ENCODE data around the gene DBH. TPM values are rescaled to one million over a fixed set of nuclear protein-coding genes. Genes with fewer than 3 reads are reported as not detected.

DBH gene
- total and polyA plus RNA-seq, 2 donors (not counting 3 experiments of a cell fraction or from before 2014, with no cell fraction given), result not detected

DNA sequence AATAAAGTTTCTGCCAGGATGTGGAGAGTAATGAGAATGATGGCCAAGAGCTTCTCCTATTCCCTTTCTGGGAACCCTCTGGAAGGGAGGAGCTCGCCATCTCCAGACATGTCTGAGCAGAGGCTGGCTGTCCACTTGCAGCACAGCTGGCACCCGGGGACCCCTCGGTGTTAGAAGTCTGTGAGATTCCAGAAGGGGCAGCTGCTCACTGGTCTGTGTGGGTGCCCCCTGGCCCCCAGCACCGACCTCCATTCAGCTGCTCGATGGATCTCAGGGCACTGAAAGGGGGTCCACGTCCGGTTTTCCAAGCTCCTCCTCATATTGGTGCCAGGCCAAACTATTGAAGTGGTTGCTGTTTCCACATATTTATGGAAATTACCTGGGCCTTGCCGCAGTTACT, 23.3 kb upstream of the DBH start:
- dilution Hi-C loops (cut with MboI; ENCODE audit: extremely low pct_ligation_motif_present, low sequenced_read_pairs), result no loop called here
- POLR2A ChIA-PET, result no interaction called here

DNA sequence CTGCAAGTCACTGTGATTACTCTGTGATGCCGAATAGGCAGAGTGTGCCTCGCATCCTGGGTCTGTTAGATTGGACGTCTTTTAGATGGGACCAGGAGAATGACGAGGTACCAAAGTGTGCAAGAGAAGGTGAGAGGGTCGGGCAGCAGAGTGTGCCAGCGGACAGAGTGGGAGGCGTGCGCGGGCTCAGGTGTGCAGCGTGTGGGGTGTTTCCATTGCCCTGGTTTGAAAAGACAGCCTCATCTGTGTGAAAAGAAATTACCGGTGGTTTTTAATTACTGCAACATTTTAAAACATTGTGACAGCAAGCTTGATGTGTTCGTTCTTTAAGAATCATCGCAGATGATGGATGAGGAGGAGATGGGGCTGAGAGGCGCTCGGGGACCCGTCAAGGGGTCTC, 22.7 kb upstream of the DBH start:
- ChIA-PET CTCF (no interaction called here), POLR2A (no interaction called here)
- Histone ChIP-seq H2AFZ (ENCODE audit: low read depth, low read length) (no peak overlapping the region), H3K27me3 (ENCODE audit: control insufficient read depth in 2 of 2, insufficient read depth in 2 of 2, low read length in 2 of 2) (no peaks in the 10 kb centered on the region), H3K4me1 (ENCODE audit: control insufficient read depth, extremely low read depth, insufficient read depth, low read length) (no peaks in the 10 kb centered on the region), H3K4me3 (replicated peaks in 1 of 3; ENCODE audit: insufficient read depth in 1 of 3, low read depth in 1 of 3, low read length in 3 of 3) (no peak overlapping the region), H3K4me2 (ENCODE audit: insufficient read depth, low read length) (no peak overlapping the region), H4K20me1 (replicated peaks; ENCODE audit: control insufficient read depth, extremely low read depth, insufficient read depth, low read length) (no peaks in the 10 kb centered on the region), H3K9me1 (replicated peaks; ENCODE audit: control insufficient read depth, extremely low read depth, insufficient read depth, low read length) (no peaks in the 10 kb centered on the region), H3K36me3 (ENCODE audit: control insufficient read depth in 2 of 2, extremely low read depth in 1 of 2, insufficient read depth in 2 of 2, low read length in 2 of 2) (no peaks in the 10 kb centered on the region), H3K27ac (ENCODE audit: insufficient read depth, low read depth, low read length) (no peak overlapping the region), H3K79me2 (ENCODE audit: control insufficient read depth, insufficient read depth, low read length) (no peaks in the 10 kb centered on the region), H3K9ac (replicated peaks; ENCODE audit: extremely low read depth, insufficient read depth, low read length) (no peak overlapping the region), H3K9me3 (replicated peaks; ENCODE audit: control insufficient read depth, insufficient read depth, low read length) (no peaks in the 10 kb centered on the region)
- TF ChIP-seq, protein P1, sequence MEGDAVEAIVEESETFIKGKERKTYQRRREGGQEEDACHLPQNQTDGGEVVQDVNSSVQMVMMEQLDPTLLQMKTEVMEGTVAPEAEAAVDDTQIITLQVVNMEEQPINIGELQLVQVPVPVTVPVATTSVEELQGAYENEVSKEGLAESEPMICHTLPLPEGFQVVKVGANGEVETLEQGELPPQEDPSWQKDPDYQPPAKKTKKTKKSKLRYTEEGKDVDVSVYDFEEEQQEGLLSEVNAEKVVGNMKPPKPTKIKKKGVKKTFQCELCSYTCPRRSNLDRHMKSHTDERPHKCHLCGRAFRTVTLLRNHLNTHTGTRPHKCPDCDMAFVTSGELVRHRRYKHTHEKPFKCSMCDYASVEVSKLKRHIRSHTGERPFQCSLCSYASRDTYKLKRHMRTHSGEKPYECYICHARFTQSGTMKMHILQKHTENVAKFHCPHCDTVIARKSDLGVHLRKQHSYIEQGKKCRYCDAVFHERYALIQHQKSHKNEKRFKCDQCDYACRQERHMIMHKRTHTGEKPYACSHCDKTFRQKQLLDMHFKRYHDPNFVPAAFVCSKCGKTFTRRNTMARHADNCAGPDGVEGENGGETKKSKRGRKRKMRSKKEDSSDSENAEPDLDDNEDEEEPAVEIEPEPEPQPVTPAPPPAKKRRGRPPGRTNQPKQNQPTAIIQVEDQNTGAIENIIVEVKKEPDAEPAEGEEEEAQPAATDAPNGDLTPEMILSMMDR (IDR thresholded peaks at IDR 0.05; ENCODE audit: extremely low read depth in 1 of 2, insufficient read depth in 1 of 2, low read depth in 1 of 2, low read length in 2 of 2), result no peak
- no peak for TF ChIP-seq GATA2 (IDR thresholded peaks at IDR 0.05; ENCODE audit: insufficient read depth, insufficient read length, low read depth, low read length)
- TF ChIP-seq JUN (IDR thresholded peaks at IDR 0.05; ENCODE audit: borderline replicate concordance, insufficient read depth, insufficient read length, low read depth), result no peak
- TF ChIP-seq MYC (IDR thresholded peaks at IDR 0.05; ENCODE audit: low read depth, low read length), result no peak
- no peak for TF ChIP-seq FOS (IDR thresholded peaks at IDR 0.05; ENCODE audit: borderline replicate concordance, insufficient read depth, low read length)
- no TSS peak for BruUV-seq (replicated peaks)
- dilution Hi-C loops (cut with MboI; ENCODE audit: extremely low pct_ligation_motif_present, low sequenced_read_pairs) (no loop called here), intact Hi-C loops (cut with micrococcal nuclease) (no loop called here)
- no peak for DNase-seq (ENCODE audit: low read depth, low spot score)
- FAIRE-seq, result no peak

More for the DNA sequence above, 23.3 kb upstream of the DBH start:
- no peak overlapping the region for H3K4me2 ChIP-seq (ENCODE audit: insufficient read depth, low read length)
- no peaks in the 10 kb centered on the region for H3K9me1 ChIP-seq (replicated peaks; ENCODE audit: control insufficient read depth, extremely low read depth, insufficient read depth, low read length)
- H2AFZ ChIP-seq (ENCODE audit: low read depth, low read length), result no peak overlapping the region
- TF ChIP-seq MYC (IDR thresholded peaks at IDR 0.05; ENCODE audit: low read depth, low read length), result no peak
- no peak for TF ChIP-seq POLR2AphosphoS5 (IDR thresholded peaks at IDR 0.05; ENCODE audit: insufficient read depth, low read depth, low read length)
- TF ChIP-seq, protein P2, sequence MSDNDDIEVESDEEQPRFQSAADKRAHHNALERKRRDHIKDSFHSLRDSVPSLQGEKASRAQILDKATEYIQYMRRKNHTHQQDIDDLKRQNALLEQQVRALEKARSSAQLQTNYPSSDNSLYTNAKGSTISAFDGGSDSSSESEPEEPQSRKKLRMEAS (IDR thresholded peaks at IDR 0.05; ENCODE audit: insufficient read depth, insufficient read length), result no peak
- no peak for TF ChIP-seq EZH2 (IDR thresholded peaks at IDR 0.05; ENCODE audit: borderline replicate concordance, low read depth, low read length, severe bottlenecking)
- no peak for TF ChIP-seq POLR2A (IDR thresholded peaks at IDR 0.05; ENCODE audit: low read depth, low read length)
- DNase-seq (ENCODE audit: low read depth, low spot score) (no peak), FAIRE-seq (no peak)
- no peaks in the 10 kb centered on the region for H4K20me1 ChIP-seq (replicated peaks; ENCODE audit: control insufficient read depth, extremely low read depth, insufficient read depth, low read length)
- no peaks in the 10 kb centered on the region for H3K79me2 ChIP-seq (ENCODE audit: control insufficient read depth, insufficient read depth, low read length)
- H3K4me3 ChIP-seq (replicated peaks in 1 of 3; ENCODE audit: insufficient read depth in 1 of 3, low read depth in 1 of 3, low read length in 3 of 3), result no peak overlapping the region
- intact Hi-C loops (cut with micrococcal nuclease), result no loop called here
- no TSS peak for BruUV-seq (replicated peaks)
- CTCF ChIA-PET, result no interaction called here
- no peaks in the 10 kb centered on the region for H3K9me3 ChIP-seq (replicated peaks; ENCODE audit: control insufficient read depth, insufficient read depth, low read length)
- no peaks in the 10 kb centered on the region for H3K4me1 ChIP-seq (ENCODE audit: control insufficient read depth, extremely low read depth, insufficient read depth, low read length)
- H3K9ac ChIP-seq (replicated peaks; ENCODE audit: extremely low read depth, insufficient read depth, low read length), result no peak overlapping the region
- H3K27me3 ChIP-seq (ENCODE audit: control insufficient read depth in 2 of 2, insufficient read depth in 2 of 2, low read length in 2 of 2), result peaks cover 0 to 3% of the 10 kb centered on the region in 2 experiments
- H3K36me3 ChIP-seq (ENCODE audit: control insufficient read depth in 2 of 2, extremely low read depth in 1 of 2, insufficient read depth in 2 of 2, low read length in 2 of 2), result no peaks in the 10 kb centered on the region
- no peak overlapping the region for H3K27ac ChIP-seq (ENCODE audit: insufficient read depth, low read depth, low read length)

All from endothelial cell of umbilical vein (primary cell).